Measurements from ENCODE around the gene PLEKHA3.

DNA sequence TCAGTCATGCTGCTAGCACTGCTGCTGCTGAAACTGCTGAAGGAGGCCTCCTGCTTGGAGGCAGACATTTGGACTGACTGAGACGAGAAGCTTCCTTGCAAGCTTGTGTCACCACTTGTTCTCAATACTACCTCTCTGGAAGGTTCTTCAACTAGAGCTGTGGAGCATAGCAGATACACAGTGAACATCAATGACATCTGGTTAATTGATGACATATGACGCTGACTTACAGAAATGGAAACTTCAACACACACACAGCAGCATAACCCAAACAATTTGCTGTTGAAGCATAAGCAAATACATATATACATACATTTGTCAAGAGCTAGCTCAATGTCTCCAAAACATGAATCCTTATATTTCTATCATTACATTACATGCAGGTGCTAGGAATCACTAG, 47.3 kb downstream of the PLEKHA3 start:
- TF ChIP-seq GATA2 (IDR thresholded peaks at IDR 0.05; ENCODE audit: low read depth, low read length) (no peak), GATA3 (IDR thresholded peaks at IDR 0.05; ENCODE audit: low read depth, low read length) (no peak)

Measured in SH-SY5Y (cell line).